ENCODE results near the gene SDK1. TPM values are rescaled to one million over a fixed set of nuclear protein-coding genes. Genes with fewer than 3 reads are reported as not detected.

Gene SDK1
- total RNA-seq, 1 experiment from 2014 or later, result 9.3 TPM

GRCh38 chr7:4221043-4221442, 920.0 kb downstream of the SDK1 start (continued):
- TF ChIP-seq E2F1 (CRISPR knock-in tag; IDR thresholded peaks at IDR 0.05) (no peak), ZNF121 (CRISPR knock-in tag; IDR thresholded peaks at IDR 0.05) (no peak), ZNF425 (CRISPR knock-in tag; conservative IDR thresholded peaks at IDR 0.05) (no peak), MXD4 (CRISPR knock-in tag; IDR thresholded peaks at IDR 0.05; ENCODE audit: borderline replicate concordance) (no peak), ZNF138 (CRISPR knock-in tag; conservative IDR thresholded peaks at IDR 0.05) (no peak), CBFB (CRISPR knock-in tag; IDR thresholded peaks at IDR 0.05; ENCODE audit: low read depth) (no peak), ZNF263 (CRISPR knock-in tag; IDR thresholded peaks at IDR 0.05; ENCODE audit: low read depth) (no peak)

GRCh38 chr7:4222676-4223075, 921.6 kb downstream of the SDK1 start:
- ATAC-seq (no peak), DNase-seq (ENCODE audit: low spot score) (no peak)
- ChIA-PET CTCF (no interaction called here), POLR2A (no interaction called here)
- Mint-ChIP-seq H3K4me3 (no peak overlapping the region), H3K27ac (no peak overlapping the region), H3K4me1 (no peaks in the 10 kb centered on the region), H3K27me3 (ENCODE audit: low read depth) (no peaks in the 10 kb centered on the region), H3K9me3 (peaks cover 5% of the 10 kb centered on the region; the same call in 1 of the 2 replicates), H3K36me3 (peaks cover 2% of the 10 kb centered on the region; the same call in 1 of the 2 replicates)
- TF ChIP-seq E2F4 (CRISPR knock-in tag; IDR thresholded peaks at IDR 0.05; ENCODE audit: borderline replicate concordance, low read depth) (no peak), ZNF263 (CRISPR knock-in tag; IDR thresholded peaks at IDR 0.05; ENCODE audit: low read depth) (no peak), ZSCAN18 (CRISPR knock-in tag; IDR thresholded peaks at IDR 0.05) (no peak), EMX1 (CRISPR knock-in tag; IDR thresholded peaks at IDR 0.05) (no peak), SP1 (CRISPR knock-in tag; conservative IDR thresholded peaks at IDR 0.05) (no peak), MYBL2 (CRISPR knock-in tag; IDR thresholded peaks at IDR 0.05) (no peak), ZBTB21 (CRISPR knock-in tag; IDR thresholded peaks at IDR 0.05; ENCODE audit: borderline replicate concordance) (no peak), ZMAT4 (CRISPR knock-in tag; IDR thresholded peaks at IDR 0.05) (no peak), KAT7 (CRISPR knock-in tag; IDR thresholded peaks at IDR 0.05; ENCODE audit: borderline replicate concordance) (no peak), ZNF281 (CRISPR knock-in tag; IDR thresholded peaks at IDR 0.05) (no peak), ZNF138 (CRISPR knock-in tag; conservative IDR thresholded peaks at IDR 0.05) (no peak), GABPB1 (CRISPR knock-in tag; IDR thresholded peaks at IDR 0.05) (no peak)

Data from WTC11 (cell line).